ENCODE results near the gene SLC16A3.
"Not testable (repeated sequence)": the region's sequence is repeated elsewhere in the genome, so short reads cannot be mapped to it uniquely, and the experiment has no call there.

DNA sequence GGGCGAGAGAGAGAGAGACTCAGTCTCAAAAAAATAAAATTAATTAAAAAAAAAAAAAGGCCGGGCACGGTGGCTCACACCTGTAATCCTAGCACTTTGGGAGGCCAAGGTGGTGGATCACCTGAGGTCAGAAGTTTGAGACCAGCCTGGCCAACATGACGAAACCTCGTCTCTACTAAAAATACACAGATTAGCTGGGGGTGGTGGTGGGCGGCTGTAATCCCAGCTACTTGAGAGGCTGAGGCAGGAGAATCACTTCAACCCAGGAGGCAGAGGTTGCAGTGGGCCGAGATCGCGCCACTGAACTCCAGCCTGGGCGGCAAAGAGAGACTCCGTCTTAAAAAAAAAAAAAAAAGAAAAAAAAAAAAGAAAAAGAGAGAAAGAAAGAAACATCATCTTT, 18.2 kb upstream of the SLC16A3 start:
- TF ChIP-seq, protein P1, sequence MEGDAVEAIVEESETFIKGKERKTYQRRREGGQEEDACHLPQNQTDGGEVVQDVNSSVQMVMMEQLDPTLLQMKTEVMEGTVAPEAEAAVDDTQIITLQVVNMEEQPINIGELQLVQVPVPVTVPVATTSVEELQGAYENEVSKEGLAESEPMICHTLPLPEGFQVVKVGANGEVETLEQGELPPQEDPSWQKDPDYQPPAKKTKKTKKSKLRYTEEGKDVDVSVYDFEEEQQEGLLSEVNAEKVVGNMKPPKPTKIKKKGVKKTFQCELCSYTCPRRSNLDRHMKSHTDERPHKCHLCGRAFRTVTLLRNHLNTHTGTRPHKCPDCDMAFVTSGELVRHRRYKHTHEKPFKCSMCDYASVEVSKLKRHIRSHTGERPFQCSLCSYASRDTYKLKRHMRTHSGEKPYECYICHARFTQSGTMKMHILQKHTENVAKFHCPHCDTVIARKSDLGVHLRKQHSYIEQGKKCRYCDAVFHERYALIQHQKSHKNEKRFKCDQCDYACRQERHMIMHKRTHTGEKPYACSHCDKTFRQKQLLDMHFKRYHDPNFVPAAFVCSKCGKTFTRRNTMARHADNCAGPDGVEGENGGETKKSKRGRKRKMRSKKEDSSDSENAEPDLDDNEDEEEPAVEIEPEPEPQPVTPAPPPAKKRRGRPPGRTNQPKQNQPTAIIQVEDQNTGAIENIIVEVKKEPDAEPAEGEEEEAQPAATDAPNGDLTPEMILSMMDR (conservative IDR thresholded peaks at IDR 0.05), result not testable (repeated sequence)
- not testable (repeated sequence) for TF ChIP-seq EZH2 (IDR thresholded peaks at IDR 0.05; ENCODE audit: low read depth)

Measured in PC-9 (cell line).